ENCODE results near the gene RIPOR1.
"Not testable (repeated sequence)": the region's sequence is repeated elsewhere in the genome, so short reads cannot be mapped to it uniquely, and the experiment has no call there.

RIPOR1 gene

DNA sequence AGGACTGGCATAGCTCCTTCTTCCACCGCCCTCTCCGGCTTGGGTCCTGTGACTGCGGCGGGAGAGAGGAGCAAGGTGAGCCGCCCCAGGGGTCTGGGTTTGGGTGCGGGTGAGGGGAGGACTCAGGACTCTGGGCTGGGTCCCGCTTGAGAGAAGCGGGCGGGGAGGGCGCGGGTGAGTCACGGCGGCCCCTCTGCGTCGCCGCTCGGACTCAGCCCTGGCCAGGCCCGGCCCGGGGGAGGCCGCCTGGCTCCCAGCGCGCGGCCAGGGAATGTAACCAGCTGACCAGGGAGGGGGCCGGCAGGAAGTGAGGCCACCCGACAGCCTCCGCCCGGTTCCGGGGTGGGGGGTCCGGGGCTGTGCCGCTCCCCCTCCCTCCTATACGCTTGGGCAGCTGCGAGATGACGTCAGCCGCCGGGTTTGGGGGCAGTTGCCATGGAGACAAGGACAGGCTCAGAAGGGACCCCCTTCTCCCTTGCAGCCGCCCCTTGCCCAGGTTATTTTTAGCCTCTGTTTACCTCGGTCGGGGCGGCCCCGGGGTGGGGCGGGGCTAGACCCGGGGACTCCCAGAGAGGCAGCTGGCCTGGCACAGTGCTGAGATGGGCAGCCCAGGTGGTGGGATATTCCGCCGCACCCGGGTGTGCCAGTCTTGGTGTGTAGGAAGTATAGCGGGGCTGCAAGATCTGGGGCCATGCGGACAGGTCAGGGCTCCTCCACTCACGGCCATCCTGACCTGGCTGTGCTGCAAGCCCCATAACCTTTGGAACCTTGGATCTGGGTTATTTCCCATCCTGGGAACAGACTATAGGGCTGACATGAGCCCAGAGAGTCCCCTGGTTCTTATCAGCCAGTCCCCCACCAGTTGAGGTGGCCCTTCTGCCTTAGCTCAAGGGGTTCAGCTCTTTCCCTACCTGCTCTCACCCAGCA is 1.6 kb downstream of the RIPOR1 start:
- Histone ChIP-seq H3K4me3 (ENCODE audit: low read depth in 1 of 5, low read length in 5 of 5) (peak overlapping the region; percentile 84 to 94 (median 85)), H3K4me1 (ENCODE audit: control insufficient read depth in 5 of 5, insufficient read depth in 5 of 5, low read length in 5 of 5) (peaks cover 3 to 53% (median 40%) of the 10 kb centered on the region in 5 donors), H3K36me3 (ENCODE audit: control insufficient read depth in 5 of 5, insufficient read depth in 5 of 5, low read length in 5 of 5) (no peaks in the 10 kb centered on the region), H3K9ac (ENCODE audit: low read length in 5 of 5) (peak overlapping the region; percentile 87 to 97 (median 91)), H3K27ac (ENCODE audit: low read depth, low read length) (peak overlapping the region; percentile 93), H3K27me3 (ENCODE audit: control insufficient read depth in 5 of 5, insufficient read depth in 4 of 5, low read length in 5 of 5) (no peaks in the 10 kb centered on the region), H3K9me3 (ENCODE audit: control insufficient read depth in 5 of 5, low read length in 5 of 5) (no peaks in the 10 kb centered on the region)

GRCh38 chr16:67531247-67531646 is 2.6 kb downstream of the RIPOR1 start:
- H3K36me3 ChIP-seq (ENCODE audit: control insufficient read depth in 5 of 5, insufficient read depth in 5 of 5, low read length in 5 of 5): no peaks in the 10 kb centered on the region
- H3K27ac ChIP-seq (ENCODE audit: low read depth, low read length): peak overlapping the region; percentile 93
- H3K4me1 ChIP-seq (ENCODE audit: control insufficient read depth in 5 of 5, insufficient read depth in 5 of 5, low read length in 5 of 5): peaks cover 3 to 62% (median 40%) of the 10 kb centered on the region in 5 donors
- peak overlapping the region in 4 of 5 donors; percentile 60 to 89 (median 85) for H3K4me3 ChIP-seq (ENCODE audit: low read depth in 1 of 5, low read length in 5 of 5)
- peak overlapping the region in 4 of 5 donors; percentile 6 to 97 (median 54) for H3K9ac ChIP-seq (ENCODE audit: low read length in 5 of 5)
- H3K9me3 ChIP-seq (ENCODE audit: control insufficient read depth in 5 of 5, low read length in 5 of 5): no peaks in the 10 kb centered on the region
- H3K27me3 ChIP-seq (ENCODE audit: control insufficient read depth in 5 of 5, insufficient read depth in 4 of 5, low read length in 5 of 5): no peaks in the 10 kb centered on the region

- H3K9ac ChIP-seq (ENCODE audit: low read length in 5 of 5): no peak overlapping the region
- H3K4me1 ChIP-seq (ENCODE audit: control insufficient read depth in 5 of 5, insufficient read depth in 5 of 5, low read length in 5 of 5): peaks cover 5 to 76% (median 52%) of the 10 kb centered on the region in 5 donors
These were observed 4.5 kb downstream of the RIPOR1 start for GRCh38 chr16:67533024-67533560.

DNA sequence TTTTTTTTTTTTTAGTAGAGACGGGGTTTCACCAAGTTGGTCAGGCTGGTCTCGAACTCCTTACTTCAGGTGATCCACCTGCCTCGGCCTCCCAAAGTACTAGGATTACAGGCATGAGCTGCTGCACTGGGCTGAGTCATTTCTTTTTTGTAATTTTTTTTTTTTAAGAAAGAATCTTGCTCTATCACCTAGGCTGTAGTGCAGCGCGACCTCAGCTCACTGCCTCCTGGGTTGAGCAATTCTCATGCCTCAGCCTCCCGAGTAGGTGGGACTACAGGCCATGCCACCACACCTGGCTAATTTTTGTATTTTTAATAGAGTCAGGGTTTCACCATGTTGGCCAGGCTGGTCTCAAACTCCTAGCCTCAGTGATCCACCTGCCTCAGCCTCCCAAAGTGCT is 5.4 kb downstream of the RIPOR1 start:
- not testable (repeated sequence) for H3K36me3 ChIP-seq (ENCODE audit: control insufficient read depth in 5 of 5, insufficient read depth in 5 of 5, low read length in 5 of 5); H3K27ac ChIP-seq (ENCODE audit: low read depth, low read length); H3K9me3 ChIP-seq (ENCODE audit: control insufficient read depth in 5 of 5, low read length in 5 of 5); H3K9ac ChIP-seq (ENCODE audit: low read length in 5 of 5); H3K27me3 ChIP-seq (ENCODE audit: control insufficient read depth in 5 of 5, insufficient read depth in 4 of 5, low read length in 5 of 5); H3K4me3 ChIP-seq (ENCODE audit: low read depth in 1 of 5, low read length in 5 of 5)
- peaks cover 5 to 78% (median 57%) of the 10 kb centered on the region in 5 donors for H3K4me1 ChIP-seq (ENCODE audit: control insufficient read depth in 5 of 5, insufficient read depth in 5 of 5, low read length in 5 of 5)

More at GRCh38 chr16:67533024-67533560, 4.5 kb downstream of the RIPOR1 start:
- Histone ChIP-seq H3K9me3 (ENCODE audit: control insufficient read depth in 5 of 5, low read length in 5 of 5) (no peaks in the 10 kb centered on the region), H3K27ac (ENCODE audit: low read depth, low read length) (no peak overlapping the region), H3K4me3 (ENCODE audit: low read depth in 1 of 5, low read length in 5 of 5) (no peak overlapping the region), H3K36me3 (ENCODE audit: control insufficient read depth in 5 of 5, insufficient read depth in 5 of 5, low read length in 5 of 5) (no peaks in the 10 kb centered on the region), H3K27me3 (ENCODE audit: control insufficient read depth in 5 of 5, insufficient read depth in 4 of 5, low read length in 5 of 5) (no peaks in the 10 kb centered on the region)

GRCh38 chr16:67534431-67534830 is 5.8 kb downstream of the RIPOR1 start:
- Histone ChIP-seq H3K4me1 (ENCODE audit: control insufficient read depth in 5 of 5, insufficient read depth in 5 of 5, low read length in 5 of 5) (peaks cover 5 to 78% (median 57%) of the 10 kb centered on the region in 5 donors), H3K9me3 (ENCODE audit: control insufficient read depth in 5 of 5, low read length in 5 of 5) (no peaks in the 10 kb centered on the region), H3K27me3 (ENCODE audit: control insufficient read depth in 5 of 5, insufficient read depth in 4 of 5, low read length in 5 of 5) (no peaks in the 10 kb centered on the region), H3K27ac (ENCODE audit: low read depth, low read length) (peak overlapping the region; percentile 37), H3K4me3 (ENCODE audit: low read depth in 1 of 5, low read length in 5 of 5) (no peak overlapping the region), H3K9ac (ENCODE audit: low read length in 5 of 5) (no peak overlapping the region), H3K36me3 (ENCODE audit: control insufficient read depth in 5 of 5, insufficient read depth in 5 of 5, low read length in 5 of 5) (peaks cover 0 to 9% (median 4%) of the 10 kb centered on the region in 5 donors)

DNA sequence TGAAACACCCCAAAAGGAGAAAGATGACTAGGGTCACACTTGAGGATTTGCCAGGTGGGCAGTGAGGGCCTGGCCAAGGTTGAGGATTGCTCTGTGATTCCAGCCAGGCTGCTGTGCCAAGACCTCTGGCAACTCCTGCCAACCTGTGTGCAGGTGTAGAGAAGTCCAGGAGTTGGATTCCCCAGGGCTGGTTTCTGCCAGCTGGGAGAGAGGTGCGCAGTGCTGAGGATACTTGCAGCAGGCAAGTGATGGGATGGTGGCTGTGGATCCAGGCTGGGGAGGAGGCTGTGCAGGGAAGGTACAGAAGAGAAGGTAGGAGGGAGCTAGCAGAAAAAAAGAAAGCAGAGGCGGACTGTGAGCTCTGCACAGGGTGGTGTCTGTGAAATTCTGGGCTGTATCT is 6.6 kb downstream of the RIPOR1 start:
- no peak overlapping the region for H3K9ac ChIP-seq (ENCODE audit: low read length in 5 of 5)
- no peak overlapping the region for H3K27ac ChIP-seq (ENCODE audit: low read depth, low read length)
- no peaks in the 10 kb centered on the region for H3K27me3 ChIP-seq (ENCODE audit: control insufficient read depth in 5 of 5, insufficient read depth in 4 of 5, low read length in 5 of 5)
- H3K4me1 ChIP-seq (ENCODE audit: control insufficient read depth in 5 of 5, insufficient read depth in 5 of 5, low read length in 5 of 5): peaks cover 5 to 72% (median 52%) of the 10 kb centered on the region in 5 donors
- H3K36me3 ChIP-seq (ENCODE audit: control insufficient read depth in 5 of 5, insufficient read depth in 5 of 5, low read length in 5 of 5): peaks cover 0 to 16% (median 12%) of the 10 kb centered on the region in 5 donors
- H3K4me3 ChIP-seq (ENCODE audit: low read depth in 1 of 5, low read length in 5 of 5): no peak overlapping the region
- H3K9me3 ChIP-seq (ENCODE audit: control insufficient read depth in 5 of 5, low read length in 5 of 5): no peaks in the 10 kb centered on the region

DNA sequence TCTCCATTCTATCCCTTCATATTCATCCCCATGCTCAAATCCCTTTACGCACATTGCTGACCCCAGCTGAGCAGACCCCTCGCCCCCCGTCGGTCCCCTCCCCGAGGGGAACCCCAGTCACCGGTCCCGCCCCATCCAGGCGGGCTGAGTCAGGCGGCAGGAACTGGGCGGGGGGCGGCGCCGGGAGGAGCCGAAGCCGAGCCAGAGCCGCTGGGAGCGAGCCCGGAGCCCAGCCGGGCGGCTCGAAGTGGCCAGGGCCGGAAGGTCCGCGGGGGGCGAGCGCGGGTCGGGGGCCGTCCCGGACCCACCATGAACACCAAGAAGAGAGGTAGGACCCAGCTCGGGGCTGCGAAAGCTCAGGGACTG is 8.6 kb downstream of the RIPOR1 start:
- peaks cover 0 to 37% (median 33%) of the 10 kb centered on the region in 5 donors for H3K36me3 ChIP-seq (ENCODE audit: control insufficient read depth in 5 of 5, insufficient read depth in 5 of 5, low read length in 5 of 5)
- H3K9ac ChIP-seq (ENCODE audit: low read length in 5 of 5): peak overlapping the region in 4 of 5 donors; percentile 50 to 85 (median 82)
- H3K27me3 ChIP-seq (ENCODE audit: control insufficient read depth in 5 of 5, insufficient read depth in 4 of 5, low read length in 5 of 5): no peaks in the 10 kb centered on the region
- H3K4me3 ChIP-seq (ENCODE audit: low read depth in 1 of 5, low read length in 5 of 5): peak overlapping the region; percentile 17 to 83 (median 57)
- H3K4me1 ChIP-seq (ENCODE audit: control insufficient read depth in 5 of 5, insufficient read depth in 5 of 5, low read length in 5 of 5): peaks cover 5 to 60% (median 35%) of the 10 kb centered on the region in 5 donors
- H3K9me3 ChIP-seq (ENCODE audit: control insufficient read depth in 5 of 5, low read length in 5 of 5): no peaks in the 10 kb centered on the region
- peak overlapping the region; percentile 85 for H3K27ac ChIP-seq (ENCODE audit: low read depth, low read length)

DNA sequence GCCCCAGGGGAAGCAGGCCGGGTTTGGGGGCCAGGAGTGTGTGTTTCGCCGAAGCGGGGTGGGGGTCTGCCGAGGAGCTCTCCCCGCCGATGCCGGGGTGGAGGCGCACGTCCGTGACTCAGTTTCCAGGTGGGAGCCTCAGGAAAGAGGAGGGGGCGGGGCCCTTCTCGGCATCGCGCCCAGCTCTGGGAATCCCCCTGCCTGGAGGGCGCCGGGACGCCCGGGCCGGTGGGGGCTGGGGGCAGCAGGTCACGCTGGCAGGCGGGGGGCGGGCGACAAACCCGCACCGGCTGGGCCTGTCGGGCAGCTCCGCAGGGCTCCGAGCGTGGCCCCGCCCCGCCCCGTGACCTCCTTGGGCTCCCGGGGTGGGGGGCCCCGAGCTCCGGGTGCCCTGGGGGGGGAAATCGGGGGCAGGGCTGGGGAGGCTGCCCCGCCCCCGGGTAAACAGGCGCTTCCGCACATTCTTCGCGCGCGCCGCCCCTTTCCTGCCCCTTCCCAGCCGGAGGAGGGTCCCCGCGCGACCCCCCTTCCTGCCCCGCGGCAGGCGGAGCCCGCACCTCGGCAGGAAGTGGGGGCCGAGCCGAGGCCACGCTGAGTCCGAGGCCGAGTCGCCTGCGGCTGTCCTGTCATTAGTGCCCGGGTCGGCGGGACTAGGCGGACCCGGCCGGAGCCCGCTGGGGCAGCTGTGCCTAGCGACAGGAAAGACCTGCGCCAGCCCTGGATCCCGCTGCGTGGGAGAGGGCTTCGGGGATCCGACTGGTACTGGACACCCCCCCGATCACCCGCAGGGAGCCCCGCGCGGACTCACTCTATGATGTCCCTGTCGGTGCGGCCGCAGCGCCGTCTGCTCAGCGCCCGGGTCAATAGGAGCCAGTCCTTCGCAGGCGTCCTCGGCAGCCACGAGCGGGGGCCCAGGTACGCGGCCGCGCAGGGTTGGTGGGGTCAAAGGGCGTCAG is 9.3 kb downstream of the RIPOR1 start:
- H3K27ac ChIP-seq (ENCODE audit: low read depth, low read length): peak overlapping the region; percentile 85
- peaks cover 0 to 43% (median 39%) of the 10 kb centered on the region in 5 donors for H3K36me3 ChIP-seq (ENCODE audit: control insufficient read depth in 5 of 5, insufficient read depth in 5 of 5, low read length in 5 of 5)
- H3K9ac ChIP-seq (ENCODE audit: low read length in 5 of 5): peak overlapping the region in 4 of 5 donors; percentile 52 to 85 (median 82)
- H3K9me3 ChIP-seq (ENCODE audit: control insufficient read depth in 5 of 5, low read length in 5 of 5): no peaks in the 10 kb centered on the region
- H3K4me3 ChIP-seq (ENCODE audit: low read depth in 1 of 5, low read length in 5 of 5): peak overlapping the region in 4 of 5 donors; percentile 55 to 83 (median 69)
- H3K27me3 ChIP-seq (ENCODE audit: control insufficient read depth in 5 of 5, insufficient read depth in 4 of 5, low read length in 5 of 5): no peaks in the 10 kb centered on the region
- H3K4me1 ChIP-seq (ENCODE audit: control insufficient read depth in 5 of 5, insufficient read depth in 5 of 5, low read length in 5 of 5): peaks cover 5 to 59% (median 33%) of the 10 kb centered on the region in 5 donors

GRCh38 chr16:67538666-67539101 is 10.1 kb downstream of the RIPOR1 start:
- H3K36me3 ChIP-seq (ENCODE audit: control insufficient read depth in 5 of 5, insufficient read depth in 5 of 5, low read length in 5 of 5): peaks cover 0 to 51% (median 47%) of the 10 kb centered on the region in 5 donors
- no peaks in the 10 kb centered on the region for H3K9me3 ChIP-seq (ENCODE audit: control insufficient read depth in 5 of 5, low read length in 5 of 5)
- H3K9ac ChIP-seq (ENCODE audit: low read length in 5 of 5): peak overlapping the region in 2 of 5 donors; percentile 64 to 66
- peaks cover 5 to 60% (median 30%) of the 10 kb centered on the region in 5 donors for H3K4me1 ChIP-seq (ENCODE audit: control insufficient read depth in 5 of 5, insufficient read depth in 5 of 5, low read length in 5 of 5)
- peak overlapping the region; percentile 85 for H3K27ac ChIP-seq (ENCODE audit: low read depth, low read length)
- peak overlapping the region; percentile 29 to 83 (median 57) for H3K4me3 ChIP-seq (ENCODE audit: low read depth in 1 of 5, low read length in 5 of 5)
- no peaks in the 10 kb centered on the region for H3K27me3 ChIP-seq (ENCODE audit: control insufficient read depth in 5 of 5, insufficient read depth in 4 of 5, low read length in 5 of 5)
